HepG2 (cell line): ENCODE data around the gene ADH5. TPM values are rescaled to one million over a fixed set of nuclear protein-coding genes. Genes with fewer than 3 reads are reported as not detected.

ENCODE experiments used
- ATF7 ChIP-seq, 2 experiments: fragments of 450-650 bp in 1 of 2; sonication (generic) in 1 of 2; formaldehyde crosslinking in 1 of 2; IDR thresholded peaks; 2 replicates each; pipeline versions ENCODE4 v1.4.0 to v1.6.1; 2016 to 2020; ENCODE audit warnings: antibody characterized with exemption in 1 of 2, mild to moderate bottlenecking in 1 of 2, missing genetic modification reagents in 1 of 2
- NFYB ChIP-seq: sonication (generic); formaldehyde crosslinking; IDR thresholded peaks from 2 replicates; pipeline ENCODE4 v1.4.0; 2020; ENCODE audit warnings: missing genetic modification reagents
- NR2C2 ChIP-seq: sonication (generic); formaldehyde crosslinking; IDR thresholded peaks from 2 replicates; pipeline ENCODE4 v1.4.0; 2020; ENCODE audit warnings: missing genetic modification reagents, mild to moderate bottlenecking, moderate library complexity, borderline replicate concordance
- SP140L ChIP-seq: sonication (generic); formaldehyde crosslinking; IDR thresholded peaks from 2 replicates; pipeline ENCODE4 v1.4.0; 2020; ENCODE audit warnings: missing genetic modification reagents, borderline replicate concordance
- SSRP1 ChIP-seq: IDR thresholded peaks from 2 replicates; pipeline ENCODE4 v1.6.1; 2016; ENCODE audit warnings: control low read depth
- ZC3H13 ChIP-seq: sonication (generic); formaldehyde crosslinking; IDR thresholded peaks from 2 replicates; pipeline ENCODE4 v1.8.1; 2023; ENCODE audit warnings: mild to moderate bottlenecking, missing genetic modification reagents, moderate library complexity
- ZNF224 ChIP-seq: sonication (generic); formaldehyde crosslinking; IDR thresholded peaks from 2 replicates; pipeline ENCODE4 v1.5.0; 2020; ENCODE audit warnings: mild to moderate bottlenecking, missing genetic modification reagents
- ZNF589 ChIP-seq: sonication (generic); formaldehyde crosslinking; conservative IDR thresholded peaks from 2 replicates; pipeline ENCODE4 v1.8.0; 2022; ENCODE audit warnings: mild to moderate bottlenecking, moderate library complexity, missing genetic modification reagents
- ZNF605 ChIP-seq: sonication (generic); formaldehyde crosslinking; IDR thresholded peaks from 2 replicates; pipeline ENCODE4 v1.8.0; 2022; ENCODE audit warnings: mild to moderate bottlenecking, missing genetic modification reagents
- ZZZ3 ChIP-seq: sonication (generic); formaldehyde crosslinking; IDR thresholded peaks from 2 replicates; pipeline ENCODE4 v1.4.0; 2020; ENCODE audit warnings: missing genetic modification reagents, mild to moderate bottlenecking, borderline replicate concordance
- polyA plus RNA-seq, 8 experiments: library from polyadenylated mRNA; depleted of rRNA in 3 of 8; stranded (reverse) in 7 of 8; unstranded in 1 of 8; fragments of >200 nt; fragmentation: Illumina TruSeq in 4 of 8; extraction: Trizol in 4 of 8; gene quantifications; 2 replicates each; pipeline versions ENCODE4 v1.2.1 to v1.2.3, GENCODE V29; 2011 to 2016; ENCODE audit warnings: low read depth in 4 of 8, missing spikeins in 1 of 8, mixed read lengths in 1 of 8; ENCODE audit not compliant: insufficient read depth in 1 of 8
- total RNA-seq, 5 experiments: library from RNA; depleted of rRNA; stranded (reverse); fragments of >200 nt; fragmentation: Illumina TruSeq; extraction: Trizol; gene quantifications; 2 replicates each; pipeline ENCODE4 v1.2.3, GENCODE V29; 2016; ENCODE audit warnings: low read depth in 1 of 5
- TF ChIP-seq, protein P1 (sequence below): sonication (generic); formaldehyde crosslinking; IDR thresholded peaks from 2 replicates; pipeline ENCODE4 v1.4.0; 2020; ENCODE audit warnings: missing genetic modification reagents
- TF ChIP-seq, protein P2 (sequence below): IDR thresholded peaks from 2 replicates; pipeline ENCODE4 v1.6.1; 2016; ENCODE audit warnings: low read depth
- TF ChIP-seq, protein P3 (sequence below): sonication (generic); formaldehyde crosslinking; IDR thresholded peaks from 2 replicates; pipeline ENCODE4 v1.4.0; 2020; ENCODE audit warnings: missing genetic modification reagents
- TF ChIP-seq, protein P4 (sequence below): sonication (generic); formaldehyde crosslinking; conservative IDR thresholded peaks from 2 replicates; pipeline ENCODE4 v1.4.0; 2020; ENCODE audit warnings: missing genetic modification reagents

ADH5 gene
- total and polyA plus RNA-seq, 2 of the 13 experiments (the other 11 are each of a cell fraction or from before 2014, with no cell fraction given): 349 to 512 TPM

DNA sequence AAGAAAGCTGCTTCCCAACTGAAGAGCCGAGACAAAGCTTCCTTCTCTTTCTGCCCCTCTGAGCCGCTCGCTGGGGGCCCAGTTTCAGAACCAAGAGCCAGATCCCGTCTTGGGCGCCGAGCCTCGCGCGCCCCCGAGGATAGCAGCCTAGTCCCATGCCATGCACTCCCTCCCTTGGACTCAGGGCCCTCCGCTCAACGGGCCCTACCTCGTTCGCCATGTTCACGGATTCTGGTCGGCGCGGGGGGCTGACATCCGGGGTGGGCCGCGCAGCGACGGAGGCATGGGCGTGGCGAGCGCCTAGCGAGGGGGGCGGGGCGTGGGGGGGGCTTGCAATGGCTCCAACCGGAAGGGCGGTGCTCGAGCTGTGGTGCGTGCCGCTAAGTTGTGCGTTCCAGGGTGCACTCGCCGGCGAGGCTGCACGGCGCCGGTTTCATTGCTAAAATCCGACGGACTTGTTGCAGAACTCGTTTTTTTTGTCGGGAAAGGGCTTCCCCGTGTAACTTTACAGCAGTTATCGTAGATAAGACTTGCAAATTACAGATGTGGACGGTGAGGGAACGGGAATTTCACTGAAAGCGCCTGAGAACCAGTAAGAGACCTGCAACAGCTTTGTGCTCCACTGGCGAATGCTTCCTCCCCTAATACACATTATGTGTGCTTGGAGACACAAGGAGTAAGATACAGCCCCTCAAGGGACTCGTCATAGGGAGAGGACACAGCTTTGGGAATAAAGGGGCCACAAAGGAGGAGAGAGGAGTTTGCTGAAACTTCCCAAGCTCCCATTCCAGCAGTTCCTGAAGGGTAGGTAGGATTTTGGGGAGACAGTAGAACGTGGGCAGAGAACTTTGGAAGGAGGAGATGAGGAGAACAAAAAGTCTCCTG lies at the start of gene ADH5 (continued):
- TF ChIP-seq, protein P1, sequence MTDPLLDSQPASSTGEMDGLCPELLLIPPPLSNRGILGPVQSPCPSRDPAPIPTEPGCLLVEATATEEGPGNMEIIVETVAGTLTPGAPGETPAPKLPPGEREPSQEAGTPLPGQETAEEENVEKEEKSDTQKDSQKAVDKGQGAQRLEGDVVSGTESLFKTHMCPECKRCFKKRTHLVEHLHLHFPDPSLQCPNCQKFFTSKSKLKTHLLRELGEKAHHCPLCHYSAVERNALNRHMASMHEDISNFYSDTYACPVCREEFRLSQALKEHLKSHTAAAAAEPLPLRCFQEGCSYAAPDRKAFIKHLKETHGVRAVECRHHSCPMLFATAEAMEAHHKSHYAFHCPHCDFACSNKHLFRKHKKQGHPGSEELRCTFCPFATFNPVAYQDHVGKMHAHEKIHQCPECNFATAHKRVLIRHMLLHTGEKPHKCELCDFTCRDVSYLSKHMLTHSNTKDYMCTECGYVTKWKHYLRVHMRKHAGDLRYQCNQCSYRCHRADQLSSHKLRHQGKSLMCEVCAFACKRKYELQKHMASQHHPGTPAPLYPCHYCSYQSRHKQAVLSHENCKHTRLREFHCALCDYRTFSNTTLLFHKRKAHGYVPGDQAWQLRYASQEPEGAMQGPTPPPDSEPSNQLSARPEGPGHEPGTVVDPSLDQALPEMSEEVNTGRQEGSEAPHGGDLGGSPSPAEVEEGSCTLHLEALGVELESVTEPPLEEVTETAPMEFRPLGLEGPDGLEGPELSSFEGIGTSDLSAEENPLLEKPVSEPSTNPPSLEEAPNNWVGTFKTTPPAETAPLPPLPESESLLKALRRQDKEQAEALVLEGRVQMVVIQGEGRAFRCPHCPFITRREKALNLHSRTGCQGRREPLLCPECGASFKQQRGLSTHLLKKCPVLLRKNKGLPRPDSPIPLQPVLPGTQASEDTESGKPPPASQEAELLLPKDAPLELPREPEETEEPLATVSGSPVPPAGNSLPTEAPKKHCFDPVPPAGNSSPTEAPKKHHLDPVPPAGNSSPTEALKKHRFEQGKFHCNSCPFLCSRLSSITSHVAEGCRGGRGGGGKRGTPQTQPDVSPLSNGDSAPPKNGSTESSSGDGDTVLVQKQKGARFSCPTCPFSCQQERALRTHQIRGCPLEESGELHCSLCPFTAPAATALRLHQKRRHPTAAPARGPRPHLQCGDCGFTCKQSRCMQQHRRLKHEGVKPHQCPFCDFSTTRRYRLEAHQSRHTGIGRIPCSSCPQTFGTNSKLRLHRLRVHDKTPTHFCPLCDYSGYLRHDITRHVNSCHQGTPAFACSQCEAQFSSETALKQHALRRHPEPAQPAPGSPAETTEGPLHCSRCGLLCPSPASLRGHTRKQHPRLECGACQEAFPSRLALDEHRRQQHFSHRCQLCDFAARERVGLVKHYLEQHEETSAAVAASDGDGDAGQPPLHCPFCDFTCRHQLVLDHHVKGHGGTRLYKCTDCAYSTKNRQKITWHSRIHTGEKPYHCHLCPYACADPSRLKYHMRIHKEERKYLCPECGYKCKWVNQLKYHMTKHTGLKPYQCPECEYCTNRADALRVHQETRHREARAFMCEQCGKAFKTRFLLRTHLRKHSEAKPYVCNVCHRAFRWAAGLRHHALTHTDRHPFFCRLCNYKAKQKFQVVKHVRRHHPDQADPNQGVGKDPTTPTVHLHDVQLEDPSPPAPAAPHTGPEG (CRISPR knock-in tag): no peak
- TF ChIP-seq, protein P2, sequence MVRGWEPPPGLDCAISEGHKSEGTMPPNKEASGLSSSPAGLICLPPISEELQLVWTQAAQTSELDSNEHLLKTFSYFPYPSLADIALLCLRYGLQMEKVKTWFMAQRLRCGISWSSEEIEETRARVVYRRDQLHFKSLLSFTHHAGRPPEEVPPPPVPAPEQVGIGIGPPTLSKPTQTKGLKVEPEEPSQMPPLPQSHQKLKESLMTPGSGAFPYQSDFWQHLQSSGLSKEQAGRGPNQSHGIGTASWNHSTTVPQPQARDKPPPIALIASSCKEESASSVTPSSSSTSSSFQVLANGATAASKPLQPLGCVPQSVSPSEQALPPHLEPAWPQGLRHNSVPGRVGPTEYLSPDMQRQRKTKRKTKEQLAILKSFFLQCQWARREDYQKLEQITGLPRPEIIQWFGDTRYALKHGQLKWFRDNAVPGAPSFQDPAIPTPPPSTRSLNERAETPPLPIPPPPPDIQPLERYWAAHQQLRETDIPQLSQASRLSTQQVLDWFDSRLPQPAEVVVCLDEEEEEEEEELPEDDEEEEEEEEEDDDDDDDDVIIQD (CRISPR knock-in tag): peak; percentile 16; the same call in 1 of the 2 replicates
- TF ChIP-seq, protein P3, sequence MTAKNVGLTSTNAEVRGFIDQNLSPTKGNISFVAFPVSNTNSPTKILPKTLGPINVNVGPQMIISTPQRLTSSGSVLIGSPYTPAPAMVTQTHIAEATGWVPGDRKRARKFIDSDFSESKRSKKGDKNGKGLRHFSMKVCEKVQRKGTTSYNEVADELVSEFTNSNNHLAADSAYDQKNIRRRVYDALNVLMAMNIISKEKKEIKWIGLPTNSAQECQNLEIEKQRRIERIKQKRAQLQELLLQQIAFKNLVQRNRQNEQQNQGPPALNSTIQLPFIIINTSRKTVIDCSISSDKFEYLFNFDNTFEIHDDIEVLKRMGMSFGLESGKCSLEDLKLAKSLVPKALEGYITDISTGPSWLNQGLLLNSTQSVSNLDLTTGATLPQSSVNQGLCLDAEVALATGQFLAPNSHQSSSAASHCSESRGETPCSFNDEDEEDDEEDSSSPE (CRISPR knock-in tag): peak; percentile 29
- TF ChIP-seq ZNF224 (CRISPR knock-in tag): no peak
- TF ChIP-seq ATF7 (IDR thresholded peaks at IDR 0.05): no peak
- TF ChIP-seq ATF7 (CRISPR knock-in tag; IDR thresholded peaks at IDR 0.05): peak; percentile 57; the same call in 1 of the 2 replicates
- TF ChIP-seq ZC3H13 (CRISPR knock-in tag): peak; percentile 56; the same call in 1 of the 2 replicates
- peak; percentile 83 for TF ChIP-seq ZNF605 (CRISPR knock-in tag)
- 0 out of 2 replicates have a peak, but pooled peaks have one; percentile 10 for TF ChIP-seq SSRP1 (CRISPR knock-in tag)
- TF ChIP-seq, protein P4, sequence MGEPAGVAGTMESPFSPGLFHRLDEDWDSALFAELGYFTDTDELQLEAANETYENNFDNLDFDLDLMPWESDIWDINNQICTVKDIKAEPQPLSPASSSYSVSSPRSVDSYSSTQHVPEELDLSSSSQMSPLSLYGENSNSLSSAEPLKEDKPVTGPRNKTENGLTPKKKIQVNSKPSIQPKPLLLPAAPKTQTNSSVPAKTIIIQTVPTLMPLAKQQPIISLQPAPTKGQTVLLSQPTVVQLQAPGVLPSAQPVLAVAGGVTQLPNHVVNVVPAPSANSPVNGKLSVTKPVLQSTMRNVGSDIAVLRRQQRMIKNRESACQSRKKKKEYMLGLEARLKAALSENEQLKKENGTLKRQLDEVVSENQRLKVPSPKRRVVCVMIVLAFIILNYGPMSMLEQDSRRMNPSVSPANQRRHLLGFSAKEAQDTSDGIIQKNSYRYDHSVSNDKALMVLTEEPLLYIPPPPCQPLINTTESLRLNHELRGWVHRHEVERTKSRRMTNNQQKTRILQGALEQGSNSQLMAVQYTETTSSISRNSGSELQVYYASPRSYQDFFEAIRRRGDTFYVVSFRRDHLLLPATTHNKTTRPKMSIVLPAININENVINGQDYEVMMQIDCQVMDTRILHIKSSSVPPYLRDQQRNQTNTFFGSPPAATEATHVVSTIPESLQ: 0 out of 2 replicates have a peak, but pooled peaks have one; percentile 70
- TF ChIP-seq SP140L (CRISPR knock-in tag): no peak; the same call in 1 of the 2 replicates
- no peak for TF ChIP-seq NR2C2 (CRISPR knock-in tag)
- TF ChIP-seq ZNF589 (CRISPR knock-in tag): no peak; the same call in 1 of the 2 replicates
- 0 out of 2 replicates have a peak, but pooled peaks have one; percentile 74 for TF ChIP-seq ZZZ3
- peak; percentile 19; the same call in 1 of the 2 replicates for TF ChIP-seq NFYB (CRISPR knock-in tag)
